Stimulated activated naive CD4-positive, alpha-beta T cell treated with Interleukin-2 at 50 U/mL for 16 hours (primary cell): Measurements from ENCODE around the gene NUDT16L1.

Experiments
- DNase-seq: peaks from one replicate; lab custom pipeline; 2025; lab: John Stamatoyannopoulos, UW

NUDT16L1 gene

GRCh38 chr16:4693296-4693955 lies at the start of gene NUDT16L1:
Gene NUDT16L1, plus strand, starts transcription at chr16:4693562. Its CDS starts 165 bp downstream, at chr16:4693727.
- DNase-seq, result peak; percentile 97

GRCh38 chr16:4646773-4647643 lies 46.4 kb upstream of the NUDT16L1 start:
- no peak for DNase-seq

GRCh38 chr16:4647644-4647980 lies 45.8 kb upstream of the NUDT16L1 start:
- DNase-seq, result no peak

- no peak for DNase-seq
Measured at GRCh38 chr16:4648917-4649316, 44.4 kb upstream of the NUDT16L1 start.

- DNase-seq, result no peak
Measured at GRCh38 chr16:4649744-4650442, 43.5 kb upstream of the NUDT16L1 start.

- peak; percentile 69 for DNase-seq
Measured at GRCh38 chr16:4650443-4651074, 42.8 kb upstream of the NUDT16L1 start.

GRCh38 chr16:4651827-4652226 lies 41.5 kb upstream of the NUDT16L1 start:
- no peak for DNase-seq

GRCh38 chr16:4652561-4652960 lies 40.8 kb upstream of the NUDT16L1 start:
- DNase-seq, result no peak

- no peak for DNase-seq
Measured at GRCh38 chr16:4654011-4654963, 39.1 kb upstream of the NUDT16L1 start.

- DNase-seq, result no peak
Measured at GRCh38 chr16:4654964-4655590, 38.3 kb upstream of the NUDT16L1 start.

- DNase-seq, result no peak
Measured at GRCh38 chr16:4655801-4656200, 37.6 kb upstream of the NUDT16L1 start.

- DNase-seq, result no peak
Measured at GRCh38 chr16:4656221-4656620, 37.1 kb upstream of the NUDT16L1 start.

GRCh38 chr16:4656695-4657686 lies 36.4 kb upstream of the NUDT16L1 start:
- no peak for DNase-seq

GRCh38 chr16:4659363-4660353 lies 33.7 kb upstream of the NUDT16L1 start:
- DNase-seq, result no peak

- DNase-seq, result peak; percentile 68
Measured at GRCh38 chr16:4660454-4661007, 32.8 kb upstream of the NUDT16L1 start.

- DNase-seq, result no peak
Measured at GRCh38 chr16:4661661-4662060, 31.7 kb upstream of the NUDT16L1 start.

- no peak for DNase-seq
Measured at GRCh38 chr16:4663465-4663776, 29.9 kb upstream of the NUDT16L1 start.
